H1 (cell line): ENCODE measurements around the gene ENDOU. TPM values are rescaled to one million over a fixed set of nuclear protein-coding genes. Genes with fewer than 3 reads are reported as not detected.

Experiments
- NRF1 ChIP-seq: IDR thresholded peaks from 2 replicates; pipeline ENCODE4 v1.6.1; 2011; ENCODE audit warnings: mild to moderate bottlenecking, low read depth, low read length, improper control_type of control experiment
- PHF8 ChIP-seq: fragments of 200-600 bp; sonication (generic); conservative IDR thresholded peaks from 2 replicates; pipeline ENCODE4 v1.7.1; 2012; ENCODE audit warnings: low read depth, mild to moderate bottlenecking, inconsistent platforms, low read length, moderate library complexity
- SIRT6 ChIP-seq: IDR thresholded peaks from one replicate; pipeline ENCODE4 v1.7.1; 2012; ENCODE audit warnings: low read length, inconsistent platforms
- SP2 ChIP-seq: IDR thresholded peaks from 2 replicates; pipeline ENCODE4 v1.6.1; 2012; ENCODE audit warnings: mild to moderate bottlenecking, low read length, inconsistent platforms
- polyA plus RNA-seq, 7 experiments: library from polyadenylated mRNA; depleted of rRNA in 3 of 7; stranded (reverse) in 5 of 7; unstranded in 2 of 7; fragments of >200 nt in 5 of 7; fragments of 200-250 nt in 2 of 7; gene quantifications; 1 replicate in 5 of 7; 2 replicates in 1 of 7; 4 replicates in 1 of 7; pipeline versions ENCODE4 v1.2.1 to v1.2.3, GENCODE V29; 2011 to 2013; ENCODE audit warnings: missing spikeins in 2 of 7, mixed read lengths in 2 of 7
- total RNA-seq: library from RNA; stranded (reverse); fragmentation: NEBNext Ultra II Directional; extraction: Animal tissue kit (Norgen Biotek cat#: 25700); gene quantifications from 2 replicates; pipeline ENCODE4 v1.2.1, GENCODE V29; 2021

Gene ENDOU
- total and polyA plus RNA-seq, 2 of the 8 experiments (the other 6 are each of a cell fraction or from before 2014, with no cell fraction given) = not detected

DNA sequence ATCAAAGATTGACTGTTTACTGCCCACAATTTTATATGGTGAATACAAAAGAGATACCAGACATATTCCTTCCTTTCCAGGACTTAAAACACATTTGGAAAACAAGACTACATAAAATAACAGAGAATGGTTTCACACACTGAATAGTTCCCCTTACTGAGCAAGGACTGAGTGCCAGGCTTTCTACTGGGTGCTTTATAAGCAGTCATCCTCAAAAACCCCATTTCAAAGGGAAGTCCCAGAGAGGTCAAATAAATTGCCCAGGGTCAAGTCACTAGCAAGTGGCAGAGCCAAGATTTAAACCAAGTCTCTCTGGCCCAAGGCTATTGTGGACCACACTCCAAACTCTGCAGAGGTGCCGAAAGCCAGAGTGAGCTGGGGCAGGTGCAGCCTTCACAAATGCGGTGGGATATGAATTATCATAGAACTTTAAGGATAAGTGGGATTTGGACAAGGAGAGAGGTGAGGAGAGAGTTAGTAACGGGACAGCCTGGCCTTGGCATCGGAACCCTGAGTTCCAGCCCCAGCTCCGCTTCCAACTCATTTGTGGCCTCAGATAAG is 10.4 kb downstream of the ENDOU start (continued):
- no peak for TF ChIP-seq SIRT6
- TF ChIP-seq NRF1 = no peak
- no peak for TF ChIP-seq SP2
- TF ChIP-seq PHF8 = no peak
